HEK293 (cell line): ENCODE results near the gene CNN1.
"Not testable (repeated sequence)": the region's sequence is repeated elsewhere in the genome, so short reads cannot be mapped to it uniquely, and the experiment has no call there.

Experiments used
- CTCF ChIA-PET: fragments of 350-600 bp; formaldehyde crosslinking; extraction: SDS; loops from one replicate; lab custom pipeline; 2021; ENCODE audit warnings: antibody characterized with exemption; lab: Yijun Ruan, JAX
- POLR2A ChIA-PET: fragments of 300-600 bp; formaldehyde crosslinking; extraction: SDS; loops from one replicate; lab custom pipeline; 2020; ENCODE audit warnings: antibody characterized with exemption, inconsistent platforms; lab: Yijun Ruan, JAX
- H3K27ac ChIP-seq: fragments of 200-500 bp; sonication (Bioruptor generic); 2 replicates; pipeline ENCODE4 v1.5.1; 2014; ENCODE audit warnings: low read depth, low read length, control low read depth, inconsistent platforms; ENCODE audit errors: extremely low read depth
- H3K36me3 ChIP-seq, 2 experiments: fragments of 200-500 bp in 1 of 2; sonication (Bioruptor generic) in 1 of 2; 1 replicate in 1 of 2; 2 replicates in 1 of 2; pipeline ENCODE4 v1.5.1; 2014 to 2017; ENCODE audit warnings: inconsistent platforms in 2 of 2, low read length in 2 of 2; ENCODE audit not compliant: control insufficient read depth in 2 of 2, insufficient read depth in 1 of 2
- H3K4me1 ChIP-seq: fragments of 200-500 bp; sonication (Bioruptor generic); 2 replicates; pipeline ENCODE4 v1.5.1; 2014; ENCODE audit warnings: mild to moderate bottlenecking, low read length, inconsistent platforms; ENCODE audit not compliant: control insufficient read depth, insufficient read depth
- H3K4me3 ChIP-seq: 2 replicates; pipeline ENCODE4 v1.5.1; 2011; ENCODE audit warnings: low read depth, mild to moderate bottlenecking, control low read depth, low read length, moderate library complexity
- H3K9me3 ChIP-seq: fragments of 200-500 bp; sonication (Bioruptor generic); 2 replicates; pipeline ENCODE4 v1.5.1; 2014; ENCODE audit warnings: low read depth, low read length, inconsistent platforms; ENCODE audit not compliant: control insufficient read depth, insufficient read depth
- HOXC10 ChIP-seq: sonication (generic); formaldehyde crosslinking; IDR thresholded peaks from 2 replicates; pipeline ENCODE4 v1.8.1; 2023; ENCODE audit warnings: mild to moderate bottlenecking, missing genetic modification reagents
- KLF1 ChIP-seq: fragments of 450-650 bp; formaldehyde crosslinking; IDR thresholded peaks from 2 replicates; pipeline ENCODE4 v1.5.1; 2016; ENCODE audit warnings: missing biosample characterization, missing genetic modification characterization
- OVOL3 ChIP-seq: fragments of 450-650 bp; formaldehyde crosslinking; IDR thresholded peaks from 2 replicates; pipeline ENCODE4 v1.5.1; 2016; ENCODE audit warnings: missing biosample characterization, missing genetic modification characterization
- SALL2 ChIP-seq: fragments of 450-650 bp; formaldehyde crosslinking; IDR thresholded peaks from 2 replicates; pipeline ENCODE4 v1.5.0; 2017; ENCODE audit warnings: missing biosample characterization, mild to moderate bottlenecking, missing genetic modification characterization, borderline replicate concordance
- ZBTB44 ChIP-seq: fragments of 450-650 bp; IDR thresholded peaks from 2 replicates; pipeline ENCODE4 v1.5.1; 2018; ENCODE audit warnings: missing biosample characterization, mild to moderate bottlenecking, missing genetic modification characterization
- ZIC2 ChIP-seq: fragments of 450-650 bp; formaldehyde crosslinking; IDR thresholded peaks from 2 replicates; pipeline ENCODE4 v1.5.1; 2016; ENCODE audit warnings: missing biosample characterization, missing genetic modification characterization
- ZNF112 ChIP-seq: fragments of 450-650 bp; formaldehyde crosslinking; IDR thresholded peaks from 2 replicates; pipeline ENCODE4 v1.5.0; 2017; ENCODE audit warnings: missing biosample characterization, missing genetic modification characterization
- ZNF223 ChIP-seq: fragments of 450-650 bp; formaldehyde crosslinking; IDR thresholded peaks from 2 replicates; pipeline ENCODE4 v1.5.1; 2016; ENCODE audit warnings: missing biosample characterization, missing genetic modification characterization
- ZNF292 ChIP-seq: fragments of 450-650 bp; formaldehyde crosslinking; IDR thresholded peaks from 2 replicates; pipeline ENCODE4 v1.5.1; 2016; ENCODE audit warnings: low read depth, missing biosample characterization, missing genetic modification characterization, borderline replicate concordance
- ZNF302 ChIP-seq: fragments of 450-650 bp; formaldehyde crosslinking; IDR thresholded peaks from 2 replicates; pipeline ENCODE4 v1.5.1; 2016; ENCODE audit warnings: missing biosample characterization, missing genetic modification characterization, low read depth
- ZNF362 ChIP-seq: fragments of 450-650 bp; formaldehyde crosslinking; IDR thresholded peaks from 2 replicates; pipeline ENCODE4 v1.5.1; 2016; ENCODE audit warnings: missing biosample characterization, missing genetic modification characterization
- ZNF404 ChIP-seq: fragments of 450-650 bp; formaldehyde crosslinking; IDR thresholded peaks from 2 replicates; pipeline ENCODE4 v1.5.1; 2017; ENCODE audit warnings: missing biosample characterization, missing genetic modification characterization
- ZNF416 ChIP-seq: fragments of 450-650 bp; formaldehyde crosslinking; IDR thresholded peaks from 2 replicates; pipeline ENCODE4 v1.5.1; 2016; ENCODE audit warnings: missing biosample characterization, missing genetic modification characterization
- ZNF560 ChIP-seq: fragments of 450-650 bp; formaldehyde crosslinking; IDR thresholded peaks from 2 replicates; pipeline ENCODE4 v1.5.1; 2017; ENCODE audit warnings: missing biosample characterization, missing genetic modification characterization, borderline replicate concordance
- ZNF621 ChIP-seq: fragments of 450-650 bp; formaldehyde crosslinking; IDR thresholded peaks from 2 replicates; pipeline ENCODE4 v1.5.1; 2017; ENCODE audit warnings: missing biosample characterization, missing genetic modification characterization
- ZNF830 ChIP-seq: fragments of 450-650 bp; IDR thresholded peaks from 2 replicates; pipeline ENCODE4 v1.5.0; 2018; ENCODE audit warnings: missing biosample characterization, missing genetic modification characterization, low read depth, mild to moderate bottlenecking, moderate library complexity
- ZSCAN4 ChIP-seq: fragments of 450-650 bp; formaldehyde crosslinking; IDR thresholded peaks from 2 replicates; pipeline ENCODE4 v1.5.1; 2017; ENCODE audit warnings: missing biosample characterization, missing genetic modification characterization

Gene CNN1

GRCh38 chr19:11573354-11573753 lies 34.7 kb downstream of the CNN1 start:
- ChIA-PET CTCF (interaction anchor here (1.8 kb wide), 1 partner anchor 13 kb away, joined by 7 read pairs; no protein-coding TSS in a partner anchor), POLR2A (interaction anchor here (0.7 kb wide), 1 partner anchor 121 kb away, joined by 4 read pairs; no protein-coding TSS in a partner anchor)
- H3K4me3 ChIP-seq, H3K4me1 ChIP-seq, H3K36me3 ChIP-seq, H3K9me3 ChIP-seq, H3K27ac ChIP-seq: not testable (repeated sequence)

- H3K9me3 ChIP-seq, H3K36me3 ChIP-seq, H3K4me1 ChIP-seq, H3K4me3 ChIP-seq, H3K27ac ChIP-seq, POLR2A ChIA-PET: not testable (repeated sequence)
- CTCF ChIA-PET = interaction anchor here (1.3 to 1.8 kb wide), 3 partner anchors 11 to 13 kb away, joined by 3 to 7 read pairs (median 5); no protein-coding TSS in a partner anchor
Observed at GRCh38 chr19:11573763-11574162, 35.1 kb downstream of the CNN1 start.

- H3K27ac ChIP-seq = no peak overlapping the region
- no peaks in the 10 kb centered on the region for H3K9me3 ChIP-seq
- no peaks in the 10 kb centered on the region for H3K36me3 ChIP-seq
- H3K4me3 ChIP-seq = no peak overlapping the region
- POLR2A ChIA-PET = no interaction called here
- TF ChIP-seq ZNF830 (no peak), HOXC10 (CRISPR knock-in tag) (no peak), ZNF404 (no peak), ZNF223 (no peak), ZBTB44 (tag by site-specific recombination) (no peak), ZNF302 (no peak), SALL2 (tag by site-specific recombination) (no peak), ZNF112 (tag by site-specific recombination) (no peak), ZNF560 (no peak), ZNF416 (tag by site-specific recombination) (no peak), ZNF621 (no peak), OVOL3 (tag by site-specific recombination) (no peak), ZNF362 (tag by site-specific recombination) (no peak), ZIC2 (no peak), ZSCAN4 (no peak), KLF1 (tag by site-specific recombination) (no peak), ZNF292 (tag by site-specific recombination) (no peak)
- CTCF ChIA-PET = interaction anchor here (1.3 to 1.4 kb wide), 2 partner anchors 12 to 14 kb away, joined by 3 to 5 read pairs; no protein-coding TSS in a partner anchor
- H3K4me1 ChIP-seq = no peaks in the 10 kb centered on the region
Observed at GRCh38 chr19:11574689-11575088, 36.0 kb downstream of the CNN1 start.
